ENCODE data around the gene TEX30.

DNA sequence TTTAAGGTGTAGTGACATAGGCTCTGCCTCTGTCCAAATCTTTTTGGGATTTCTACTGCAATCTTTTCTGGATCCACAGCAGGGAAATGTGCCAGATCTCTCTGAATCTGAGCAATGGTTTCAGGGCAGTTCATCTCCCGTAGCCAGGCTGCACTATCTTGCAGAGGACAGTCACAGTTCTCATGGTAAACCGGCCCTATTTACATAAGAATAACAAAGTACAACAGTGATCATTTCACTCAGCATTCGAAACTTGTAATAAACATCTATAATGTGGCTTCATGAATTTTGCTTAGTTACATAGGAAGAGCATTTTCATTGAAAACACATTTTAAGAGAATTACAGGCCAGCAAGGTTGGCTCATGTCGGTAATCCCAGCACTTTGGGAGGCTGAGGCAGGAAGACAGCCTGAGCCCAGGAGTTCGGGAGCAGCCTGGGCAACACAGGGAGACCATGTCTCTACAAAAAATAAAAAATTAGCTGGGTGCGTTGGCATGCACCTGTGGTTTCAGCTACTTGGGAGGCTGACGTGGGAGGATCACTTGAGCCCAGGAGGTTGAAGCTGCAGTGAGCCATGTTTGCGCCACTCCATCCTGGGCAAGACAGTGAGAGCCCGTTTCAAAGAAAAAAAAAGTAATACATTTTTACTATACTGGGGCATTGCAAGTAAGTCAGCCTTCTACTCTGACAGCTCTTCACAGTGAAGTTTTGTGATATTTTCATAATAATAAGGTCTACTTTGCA lies 20.2 kb upstream of the TEX30 start:
- TF ChIP-seq TAF1 (IDR thresholded peaks at IDR 0.05; ENCODE audit: low read depth, low read length) (no peak), POLR2A (IDR thresholded peaks at IDR 0.05; ENCODE audit: low read depth, low read length) (no peak), POLR2AphosphoS5 (IDR thresholded peaks at IDR 0.05; ENCODE audit: low read depth, low read length) (no peak)
